IPS-NIHi7 (cell line): ENCODE measurements around the gene KRTAP9-7.
A peak's percentile ranks its signal among the peaks of the same experiment; 100 is the strongest.

Experiments
- DNase-seq: peaks from one replicate; pipeline ENCODE4 v3.0.0; 2012; ENCODE audit warnings: mixed read lengths; ENCODE audit errors: extremely low spot score

The KRTAP9-7 gene

DNA sequence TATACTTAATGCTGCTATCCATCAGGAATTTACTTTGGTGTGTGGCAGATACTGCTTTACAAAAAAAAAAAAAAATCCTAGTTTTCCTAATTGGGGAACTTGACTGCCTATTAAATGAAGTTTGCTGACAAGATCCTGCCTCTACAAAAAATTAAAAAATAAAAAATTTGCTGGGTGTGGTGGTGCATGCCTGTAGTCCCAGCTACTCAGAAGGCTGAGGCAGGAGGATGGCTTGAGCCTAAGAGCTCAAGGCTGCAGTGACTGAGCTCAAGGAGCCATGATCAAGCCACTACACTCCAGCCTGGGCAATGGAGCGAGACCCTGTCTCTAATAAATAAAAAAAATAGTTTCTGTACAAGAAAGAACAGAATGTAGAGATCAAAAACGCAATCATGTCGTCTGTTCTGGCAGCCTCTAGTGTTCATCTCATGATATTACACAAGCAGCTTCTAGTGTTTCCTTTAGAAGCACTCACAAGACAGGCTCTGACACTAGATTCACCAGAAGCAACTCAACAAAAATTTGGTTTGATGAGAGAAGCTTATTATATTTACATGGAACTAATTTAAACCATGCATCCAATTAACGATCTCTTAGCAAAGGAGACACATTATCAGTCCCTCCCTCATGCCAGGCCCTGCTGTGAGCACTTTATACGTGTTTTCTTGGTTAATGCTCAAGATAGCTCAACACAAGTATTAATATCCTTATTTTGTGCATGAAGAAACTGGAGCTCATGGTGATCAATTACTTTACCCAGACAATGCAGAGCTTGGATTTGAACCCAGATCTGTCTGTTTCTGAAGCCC is 46.8 kb downstream of the KRTAP9-7 start:
- peak; percentile 49 for DNase-seq

DNA sequence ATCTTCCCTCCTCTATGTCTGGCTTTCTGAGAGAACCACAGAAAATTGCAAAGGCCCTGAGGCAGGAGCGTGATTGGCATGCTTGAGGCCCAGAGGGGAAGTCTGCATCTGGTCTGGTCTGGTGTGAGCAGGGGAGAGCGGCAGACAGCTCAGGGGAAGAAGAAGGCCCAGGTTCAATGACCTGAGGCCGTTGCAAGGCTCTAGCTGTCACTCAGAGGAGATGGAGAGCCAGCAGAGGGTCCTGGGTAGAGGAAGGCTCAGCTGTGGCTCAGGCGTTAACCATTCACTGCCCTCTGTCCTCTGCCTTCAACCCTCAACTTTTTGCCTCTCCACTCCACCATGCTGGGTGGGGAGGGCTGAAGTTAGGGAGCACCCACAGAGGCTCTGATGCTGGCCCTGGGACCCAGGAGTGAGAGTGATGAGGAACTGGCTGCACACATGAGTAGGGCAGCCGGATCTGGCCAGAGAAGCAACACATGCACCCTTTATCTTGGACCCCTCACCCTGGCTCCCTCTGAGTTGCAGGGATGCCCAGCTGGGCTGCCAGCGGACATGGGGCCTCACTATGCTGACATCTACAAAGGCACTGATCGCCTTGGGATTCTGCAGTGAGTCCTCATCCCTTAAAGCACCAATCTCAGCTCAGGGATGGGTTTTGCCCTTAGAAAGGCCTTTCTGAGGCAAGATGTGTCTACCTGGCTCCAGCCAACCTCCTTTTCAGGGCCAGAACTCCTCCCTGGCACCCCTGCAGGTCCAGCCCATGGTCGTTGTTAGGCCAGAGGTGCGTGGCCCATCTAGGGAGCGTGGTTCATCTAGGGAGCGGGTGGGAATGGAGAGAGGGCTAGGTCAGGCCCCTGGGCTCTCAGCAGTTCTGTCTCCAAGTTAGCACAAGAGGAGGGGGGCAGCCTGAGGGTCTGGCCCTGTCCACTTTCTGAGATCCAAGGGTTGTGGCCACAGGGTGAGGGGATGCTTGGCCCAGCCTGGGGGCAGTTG is 47.7 kb downstream of the KRTAP9-7 start:
- DNase-seq, result no peak

GRCh38 chr17:41324180-41325075 is 48.9 kb downstream of the KRTAP9-7 start:
- peak; percentile 73 for DNase-seq

DNA sequence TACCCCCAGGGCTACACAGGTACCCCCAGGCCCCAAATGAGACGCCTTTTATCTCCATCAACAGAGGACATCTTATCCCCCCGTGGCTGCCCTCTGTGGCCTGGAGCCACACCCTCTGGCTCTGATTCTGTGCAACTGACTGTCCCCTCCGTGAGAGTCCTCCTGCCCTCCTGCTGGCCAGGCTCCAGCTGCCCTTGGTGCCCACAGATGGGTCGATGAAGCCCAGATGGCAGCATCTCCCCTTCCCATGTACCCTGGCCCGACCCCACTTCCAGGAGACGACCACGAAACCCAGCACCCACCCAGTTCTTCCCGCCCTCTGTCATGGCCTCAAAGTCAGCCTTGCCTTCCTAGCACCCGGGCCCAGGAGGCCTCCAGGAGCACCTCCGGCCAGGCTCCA is 49.6 kb downstream of the KRTAP9-7 start:
- no peak for DNase-seq

GRCh38 chr17:41325611-41326010 is 50.1 kb downstream of the KRTAP9-7 start:
- no peak for DNase-seq
